Lower leg skin (tissue), 4 donors: ENCODE measurements around the gene LIX1L. TPM values are rescaled to one million over a fixed set of nuclear protein-coding genes. Genes with fewer than 3 reads are reported as not detected.
A peak's percentile ranks its signal among the peaks of the same experiment; 100 is the strongest.

Source experiments
- DNase-seq, 2 donors: peaks; one replicate each; pipeline ENCODE4 v3.0.0-alpha.2; 2019; ENCODE audit warnings: low spot score in 2 of 2
- H3K4me3 ChIP-seq: fragments of 200-600 bp; sonication (generic); 2 replicates; pipeline ENCODE4 v1.5.1; 2017; ENCODE audit warnings: mild to moderate bottlenecking, low read depth; ENCODE audit not compliant: poor library complexity, severe bottlenecking
- CTCF ChIP-seq, 3 donors: fragments of 450-650 bp; IDR thresholded peaks; one replicate each; pipeline ENCODE4 v1.5.1; 2016; ENCODE audit warnings: antibody characterized with exemption in 3 of 3, mild to moderate bottlenecking in 3 of 3, moderate library complexity in 2 of 3
- POLR2A ChIP-seq, 2 donors: fragments of 450-650 bp; IDR thresholded peaks; one replicate each; pipeline ENCODE4 v1.6.1; 2016 to 2017; ENCODE audit warnings: antibody characterized with exemption in 2 of 2, mild to moderate bottlenecking in 1 of 2, moderate library complexity in 1 of 2
- WGBS, 2 donors: methylation state at CpG; one replicate each; pipeline ENCODE4 v1.1.5; 2018; 5-methylcytosine and 5-hydroxymethylcytosine counted together
- intact Hi-C: fragments of 100-400 bp; cut with DNase I; formaldehyde crosslinking; loops from one replicate; pipeline ENCODE4 v1.15.0; 2023; ENCODE audit warnings: low total_unique reads
- total RNA-seq, 4 donors: library from RNA; depleted of rRNA; stranded (reverse); fragments of >200 nt; gene quantifications; one replicate each; pipeline ENCODE4 v1.1.0, GENCODE V29; 2016

LIX1L gene
- total RNA-seq, 4 donors from 2014 or later = 4.6 to 14.2 (median 7.7) TPM

DNA sequence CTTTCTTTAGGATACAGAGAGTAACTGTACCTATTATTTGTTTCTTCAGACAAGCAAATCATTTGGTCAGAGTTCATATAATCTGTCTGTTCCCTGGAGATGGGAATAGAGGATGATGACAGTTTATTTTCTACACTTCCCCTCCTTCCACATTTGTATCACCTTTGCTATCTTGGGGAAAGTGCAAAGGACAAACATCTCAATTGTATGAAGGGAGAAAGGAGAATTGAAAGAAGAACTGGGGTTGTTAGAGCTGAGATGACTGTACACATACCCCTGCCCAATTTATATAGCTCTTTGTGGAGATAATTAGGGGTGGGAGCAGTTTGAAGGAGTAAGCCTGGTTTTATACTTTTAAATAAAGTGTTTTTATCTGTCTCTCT lies 20.6 kb upstream of the LIX1L start:
- intact Hi-C loops = loop anchor here (2.0 kb wide), 1 partner anchor 28 kb away; no protein-coding TSS in a partner anchor
- H3K4me3 ChIP-seq = no peak overlapping the region
- TF ChIP-seq POLR2A (IDR thresholded peaks at IDR 0.05) (no peak), CTCF (IDR thresholded peaks at IDR 0.05) (no peak)
- DNase-seq = no peak

GRCh38 chr1:145977486-145978470 lies 20.0 kb upstream of the LIX1L start:
- intact Hi-C loops = loop anchor here (2.0 kb wide), 1 partner anchor 29 kb away; no protein-coding TSS in a partner anchor
- peak in 1 of 2 donors; percentile 92 for DNase-seq
- WGBS, 2 donors = 19 to 23% methylated on average over 9 of the region's 9 CpGs
- TF ChIP-seq POLR2A (IDR thresholded peaks at IDR 0.05) = no peak
- peak in 1 of 3 donors; percentile 87 for TF ChIP-seq CTCF (IDR thresholded peaks at IDR 0.05)
- no peak overlapping the region for H3K4me3 ChIP-seq

DNA sequence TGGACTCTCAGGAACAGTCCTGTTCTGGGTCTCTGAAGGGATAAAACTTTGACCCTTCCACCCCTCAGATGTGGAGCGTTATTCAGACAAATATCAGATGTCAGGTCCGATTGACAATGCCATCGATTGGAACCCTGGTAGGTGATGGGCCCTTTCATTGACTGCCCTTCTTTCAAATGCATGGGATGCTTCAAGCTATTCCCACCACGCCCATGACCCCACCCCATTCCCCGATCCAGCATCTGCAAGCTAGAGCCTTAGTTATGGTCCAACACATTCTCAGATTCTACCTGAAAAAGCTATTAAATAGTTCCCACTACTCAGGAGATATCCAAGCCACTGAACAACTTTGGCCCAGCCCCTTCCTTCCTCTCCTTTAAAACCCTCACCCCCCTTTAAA lies 19.2 kb upstream of the LIX1L start:
- intact Hi-C loops = no loop called here

GRCh38 chr1:145975216-145975615 lies 17.4 kb upstream of the LIX1L start:
- WGBS, 2 donors = 72 to 83% methylated on average over 4 of the region's 4 CpGs
- TF ChIP-seq CTCF (IDR thresholded peaks at IDR 0.05) = no peak
- no peak for TF ChIP-seq POLR2A (IDR thresholded peaks at IDR 0.05)
- intact Hi-C loops = no loop called here
- no peak overlapping the region for H3K4me3 ChIP-seq
- peak in 1 of 2 donors; percentile 50 for DNase-seq

More for the DNA sequence above, 19.2 kb upstream of the LIX1L start:
- no peak for TF ChIP-seq POLR2A (IDR thresholded peaks at IDR 0.05)
- no peak for TF ChIP-seq CTCF (IDR thresholded peaks at IDR 0.05)
- DNase-seq = peak in 1 of 2 donors; percentile 86
- WGBS, 2 donors = 68 to 75% methylated on average over 5 of the region's 5 CpGs
- no peak overlapping the region for H3K4me3 ChIP-seq

DNA sequence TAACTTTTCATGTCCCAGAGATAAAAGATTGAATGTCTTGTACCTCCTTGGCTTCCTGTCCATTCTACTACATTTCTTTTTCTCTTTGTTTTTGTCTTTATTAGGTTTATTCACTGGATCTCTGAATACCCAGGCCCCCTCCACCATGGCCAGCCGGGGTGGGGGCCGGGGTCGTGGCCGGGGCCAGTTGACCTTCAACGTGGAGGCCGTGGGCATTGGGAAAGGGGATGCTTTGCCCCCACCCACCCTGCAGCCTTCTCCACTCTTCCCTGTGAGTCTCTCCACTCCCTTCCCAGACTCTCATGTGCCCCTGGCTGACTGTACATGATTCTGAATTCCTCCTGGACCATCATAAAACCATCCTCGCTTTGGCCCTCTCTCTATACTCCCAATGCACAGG lies 16.9 kb upstream of the LIX1L start:
- no peak overlapping the region for H3K4me3 ChIP-seq
- peak in 1 of 2 donors; percentile 68 for DNase-seq
- intact Hi-C loops = no loop called here
- WGBS, 2 donors = 83 to 88% methylated on average over 7 of the region's 7 CpGs
- TF ChIP-seq POLR2A (IDR thresholded peaks at IDR 0.05) = no peak
- no peak for TF ChIP-seq CTCF (IDR thresholded peaks at IDR 0.05)
